Smooth muscle cell (in vitro differentiated cells): ENCODE data around the gene RBP2. TPM values are rescaled to one million over a fixed set of nuclear protein-coding genes. Genes with fewer than 3 reads are reported as not detected.
A peak's percentile ranks its signal among the peaks of the same experiment; 100 is the strongest.

ENCODE experiments used
- DNase-seq: peaks from one replicate; lab custom pipeline; 2025; ENCODE audit not compliant: unreplicated experiment; lab: John Stamatoyannopoulos, UW
- H2AFZ ChIP-seq: fragments of 200-600 bp; sonication (generic); 2 replicates; pipeline ENCODE4 v1.6.0; 2016; ENCODE audit warnings: antibody characterized with exemption, low read depth, mild to moderate bottlenecking
- H3F3A ChIP-seq: fragments of 200-600 bp; sonication (generic); 2 replicates; pipeline ENCODE4 v1.6.0; 2017; ENCODE audit warnings: antibody characterized with exemption, low read depth
- H3K27ac ChIP-seq: fragments of 200-600 bp; sonication (generic); 2 replicates; pipeline ENCODE4 v1.5.1; 2016; ENCODE audit warnings: low read depth, mild to moderate bottlenecking
- H3K27me3 ChIP-seq: fragments of 200-600 bp; sonication (generic); 2 replicates; pipeline ENCODE4 v1.6.1; 2016; ENCODE audit warnings: low read depth, mild to moderate bottlenecking
- H3K36me3 ChIP-seq: fragments of 200-600 bp; sonication (generic); 2 replicates; pipeline ENCODE4 v1.5.1; 2016; ENCODE audit warnings: low read depth
- H3K4me1 ChIP-seq: fragments of 200-600 bp; sonication (generic); 2 replicates; pipeline ENCODE4 v1.5.1; 2016; ENCODE audit warnings: low read depth
- H3K4me2 ChIP-seq: fragments of 200-600 bp; sonication (generic); 2 replicates; pipeline ENCODE4 v1.6.0; 2016; ENCODE audit warnings: mild to moderate bottlenecking
- H3K4me3 ChIP-seq: fragments of 200-600 bp; sonication (generic); 2 replicates; pipeline ENCODE4 v1.5.1; 2016; ENCODE audit warnings: mild to moderate bottlenecking
- H3K79me2 ChIP-seq: fragments of 200-600 bp; sonication (generic); 2 replicates; pipeline ENCODE4 v1.6.0; 2016; ENCODE audit warnings: low read depth, mild to moderate bottlenecking
- H3K9ac ChIP-seq: fragments of 200-600 bp; sonication (generic); 2 replicates; pipeline ENCODE4 v1.6.0; 2016; ENCODE audit warnings: low read depth
- H3K9me3 ChIP-seq: fragments of 200-600 bp; sonication (generic); replicated peaks from 2 replicates; pipeline ENCODE4 v1.5.1; 2016; ENCODE audit warnings: low read depth
- H4K20me1 ChIP-seq: fragments of 200-600 bp; sonication (generic); 2 replicates; pipeline ENCODE4 v1.6.0; 2016; ENCODE audit warnings: low read depth
- CTCF ChIP-seq: fragments of 200-600 bp; sonication (generic); IDR thresholded peaks from 2 replicates; pipeline ENCODE4 v1.5.1; 2017; ENCODE audit warnings: borderline replicate concordance, mild to moderate bottlenecking, antibody characterized with exemption; ENCODE audit not compliant: insufficient read depth, poor library complexity, severe bottlenecking
- WGBS: methylation state at CpG from one replicate; pipeline ENCODE4 v1.1.7; 2016; ENCODE audit warnings: low lambda C conversion rate; 5-methylcytosine and 5-hydroxymethylcytosine counted together
- polyA plus RNA-seq: library from polyadenylated mRNA; unstranded; fragments of >200 nt; fragmentation: Nextera tagmentation; extraction: Ambion mirVana; gene quantifications from 2 replicates; pipeline ENCODE4 v1.2.1, GENCODE V29; 2016
- total RNA-seq: library from RNA; depleted of rRNA; stranded (reverse); fragments of >200 nt; gene quantifications from 2 replicates; pipeline ENCODE4 v1.2.3, GENCODE V29; 2014

The RBP2 gene
- total and polyA plus RNA-seq, 2 experiments from 2014 or later, result not detected

GRCh38 chr3:139522421-139522820 is 46.1 kb upstream of the RBP2 start:
- Histone ChIP-seq H4K20me1 (no peaks in the 10 kb centered on the region), H3K36me3 (no peaks in the 10 kb centered on the region), H2AFZ (no peak overlapping the region), H3K4me1 (no peaks in the 10 kb centered on the region), H3K27ac (no peak overlapping the region), H3K79me2 (no peaks in the 10 kb centered on the region), H3K9ac (no peak overlapping the region), H3K4me2 (no peak overlapping the region), H3K9me3 (no peaks in the 10 kb centered on the region), H3K4me3 (no peak overlapping the region), H3K27me3 (no peaks in the 10 kb centered on the region), H3F3A (no peaks in the 10 kb centered on the region)
- 32% methylated on average over 2 of the region's 2 CpGs for WGBS
- no peak for TF ChIP-seq CTCF
- DNase-seq, result no peak

GRCh38 chr3:139521816-139522215 is 45.5 kb upstream of the RBP2 start:
- Histone ChIP-seq H3K4me1 (no peaks in the 10 kb centered on the region), H3K9me3 (no peaks in the 10 kb centered on the region), H3K27ac (no peak overlapping the region), H3F3A (no peaks in the 10 kb centered on the region), H3K36me3 (no peaks in the 10 kb centered on the region), H3K79me2 (no peaks in the 10 kb centered on the region), H3K9ac (no peak overlapping the region), H3K4me2 (no peak overlapping the region), H3K27me3 (no peaks in the 10 kb centered on the region), H4K20me1 (no peaks in the 10 kb centered on the region), H2AFZ (no peak overlapping the region), H3K4me3 (no peak overlapping the region)
- 84% methylated on average over 1 of the region's 1 CpG for WGBS
- TF ChIP-seq CTCF, result no peak
- no peak for DNase-seq

GRCh38 chr3:139521144-139521543 is 44.8 kb upstream of the RBP2 start:
- no peak for TF ChIP-seq CTCF
- no peaks in the 10 kb centered on the region for H3F3A ChIP-seq
- H3K27ac ChIP-seq, result no peak overlapping the region
- H3K27me3 ChIP-seq, result no peaks in the 10 kb centered on the region
- H4K20me1 ChIP-seq, result no peaks in the 10 kb centered on the region
- H3K4me2 ChIP-seq, result no peak overlapping the region
- no peaks in the 10 kb centered on the region for H3K9me3 ChIP-seq
- no peak overlapping the region for H2AFZ ChIP-seq
- H3K4me3 ChIP-seq, result no peak overlapping the region
- 96% methylated on average over 3 of the region's 3 CpGs for WGBS
- DNase-seq, result no peak
- H3K4me1 ChIP-seq, result no peaks in the 10 kb centered on the region
- H3K79me2 ChIP-seq, result no peaks in the 10 kb centered on the region
- H3K36me3 ChIP-seq, result no peaks in the 10 kb centered on the region
- H3K9ac ChIP-seq, result no peak overlapping the region

- Histone ChIP-seq H3K79me2 (no peaks in the 10 kb centered on the region), H3K4me2 (no peak overlapping the region), H3F3A (no peaks in the 10 kb centered on the region), H2AFZ (no peak overlapping the region), H4K20me1 (no peaks in the 10 kb centered on the region), H3K4me3 (no peak overlapping the region), H3K9ac (no peak overlapping the region), H3K9me3 (no peaks in the 10 kb centered on the region), H3K27me3 (no peaks in the 10 kb centered on the region), H3K27ac (no peak overlapping the region), H3K4me1 (no peaks in the 10 kb centered on the region), H3K36me3 (no peaks in the 10 kb centered on the region)
- DNase-seq, result no peak
- WGBS, result 84% methylated on average over 7 of the region's 7 CpGs
- TF ChIP-seq CTCF, result peak; percentile 30
These were observed 43.9 kb upstream of the RBP2 start for GRCh38 chr3:139519998-139520737.
